HAP-1 (cell line): ENCODE data around the gene IL10RA.

ENCODE experiments used
- DNase-seq, 2 experiments: peaks; one replicate each; pipeline ENCODE4 v3.0.0-alpha.2; 2016 to 2020; ENCODE audit warnings: low spot score in 2 of 2
- H3K27me3 ChIP-seq: fragments of 250-450 bp; sonication (Bioruptor Pico); 2 replicates; pipeline ENCODE4 v1.5.1; 2020; ENCODE audit warnings: low read depth, mild to moderate bottlenecking, moderate library complexity
- H3K36me3 ChIP-seq: fragments of 250-450 bp; sonication (Bioruptor Pico); replicated peaks from 2 replicates; pipeline ENCODE4 v1.5.1; 2020; ENCODE audit warnings: mild to moderate bottlenecking
- H3K4me1 ChIP-seq: fragments of 250-450 bp; sonication (Bioruptor Pico); 2 replicates; pipeline ENCODE4 v1.5.1; 2020; ENCODE audit warnings: mild to moderate bottlenecking
- H3K4me3 ChIP-seq: fragments of 250-450 bp; sonication (Bioruptor Pico); 2 replicates; pipeline ENCODE4 v1.5.1; 2020; ENCODE audit warnings: mild to moderate bottlenecking, moderate library complexity
- H3K9me3 ChIP-seq: fragments of 250-450 bp; sonication (Bioruptor Pico); 2 replicates; pipeline ENCODE4 v1.5.1; 2020; ENCODE audit warnings: mild to moderate bottlenecking, moderate library complexity
- in situ Hi-C: fragments of 300-500 bp; cut with MboI; formaldehyde crosslinking; loops from 3 replicates; pipeline ENCODE4 v1.14.3; 2020; ENCODE audit warnings: low sequenced_read_pairs, inconsistent platforms, mixed read lengths

The IL10RA gene

DNA sequence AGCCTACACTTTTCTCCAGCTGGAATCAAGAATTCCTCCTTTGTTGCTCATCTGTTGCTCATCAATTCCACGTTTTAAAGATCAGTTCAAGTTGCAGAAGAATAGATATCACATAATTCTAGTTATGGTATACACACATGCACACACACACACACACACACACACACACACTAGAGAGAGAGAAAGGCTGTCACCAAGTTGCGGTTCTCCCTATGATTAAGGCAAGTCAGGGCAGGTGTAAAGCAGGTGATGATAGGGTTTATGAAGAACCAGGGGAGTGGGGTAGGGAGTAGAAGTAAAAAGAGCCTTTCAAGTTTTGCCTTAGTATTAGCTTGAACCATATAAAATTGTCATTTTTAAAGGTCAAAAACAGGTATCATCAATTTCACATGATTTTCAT, 59.0 kb downstream of the IL10RA start:
- no peak for DNase-seq
- H3K9me3 ChIP-seq, result no peaks in the 10 kb centered on the region
- H3K36me3 ChIP-seq, result no peaks in the 10 kb centered on the region
- H3K4me3 ChIP-seq, result no peak overlapping the region
- peaks cover 29% of the 10 kb centered on the region for H3K27me3 ChIP-seq
- in situ Hi-C loops, result no loop called here
- H3K4me1 ChIP-seq, result no peaks in the 10 kb centered on the region

DNA sequence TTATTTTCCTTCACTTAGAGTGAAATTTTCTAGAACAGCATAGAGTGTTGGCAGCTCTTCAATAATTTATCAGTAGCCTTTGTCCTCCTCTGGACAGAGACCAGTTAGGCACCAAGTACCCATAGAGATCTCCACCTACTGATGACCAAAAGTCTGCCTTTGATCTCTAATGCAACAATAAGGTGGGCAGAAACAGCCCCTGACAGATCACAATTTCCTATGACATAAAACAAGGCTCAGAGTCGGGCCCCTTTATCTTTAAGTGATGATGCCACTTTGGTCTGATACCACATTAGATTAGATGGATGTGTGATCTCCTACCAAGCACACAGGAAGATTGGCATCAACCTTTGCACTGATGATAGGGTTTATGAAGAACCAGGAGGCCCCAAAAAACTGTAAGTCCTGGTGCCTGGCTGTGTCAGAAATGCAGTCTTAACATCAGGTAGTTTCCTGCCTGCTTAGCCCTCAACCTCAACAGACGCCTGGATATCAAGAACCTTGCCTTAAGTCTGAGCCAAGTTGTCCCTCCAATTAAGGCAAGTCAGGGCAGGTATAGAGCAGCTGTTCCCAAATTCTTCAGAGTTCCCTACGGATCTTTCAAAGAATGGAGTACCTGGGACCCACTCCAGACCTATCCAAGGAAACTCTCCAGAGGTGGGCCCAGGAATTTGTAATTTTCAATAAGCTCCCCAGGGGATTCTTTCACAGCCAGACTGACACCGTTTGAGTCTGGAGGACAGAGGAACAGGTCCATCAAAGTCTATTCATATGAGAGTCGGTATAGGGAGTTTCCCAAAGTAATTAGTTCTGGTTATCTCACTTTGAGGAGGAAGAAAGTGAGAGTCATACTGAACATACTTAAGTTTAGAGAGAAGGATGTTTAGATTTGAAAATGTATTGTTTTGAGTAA, 60.1 kb downstream of the IL10RA start:
- Histone ChIP-seq H3K4me3 (no peak overlapping the region), H3K4me1 (no peaks in the 10 kb centered on the region), H3K27me3 (peaks cover 29% of the 10 kb centered on the region), H3K36me3 (no peaks in the 10 kb centered on the region), H3K9me3 (no peaks in the 10 kb centered on the region)
- in situ Hi-C loops, result no loop called here
- no peak for DNase-seq

DNA sequence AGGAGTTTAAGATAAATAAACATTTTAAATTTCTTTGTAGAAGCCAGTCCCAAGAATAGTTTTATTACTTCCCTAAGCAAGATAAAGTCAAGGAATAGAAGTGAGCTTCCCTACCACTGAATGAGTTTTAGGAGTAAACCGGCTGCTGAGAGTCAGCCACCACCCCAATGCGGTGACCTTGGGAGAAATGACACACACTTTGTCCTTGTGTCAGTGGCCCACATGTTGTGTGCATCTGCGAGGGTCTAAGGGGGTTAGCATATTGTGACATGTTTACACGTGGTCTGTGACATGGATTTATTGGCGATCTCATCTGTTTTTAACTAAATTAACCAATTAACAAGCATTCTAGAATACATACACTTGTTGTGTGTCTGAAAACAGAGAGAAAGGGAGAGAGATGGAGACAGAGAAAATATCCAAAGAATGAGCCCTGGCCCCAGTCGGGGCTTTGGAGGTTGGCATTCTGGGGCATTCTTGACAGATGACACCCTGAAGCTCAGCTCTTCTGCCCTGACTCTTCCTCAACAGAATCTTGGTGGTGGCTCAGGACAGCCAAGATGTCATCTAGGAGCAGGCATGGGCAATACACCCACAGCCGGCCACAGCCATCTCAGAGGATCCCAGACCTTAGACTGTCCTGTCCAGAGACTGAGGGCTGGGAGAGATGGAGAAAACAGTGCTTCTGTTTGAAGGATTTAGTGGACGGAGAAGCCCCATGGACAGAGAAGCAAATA, 60.9 kb downstream of the IL10RA start:
- no peaks in the 10 kb centered on the region for H3K36me3 ChIP-seq
- H3K4me3 ChIP-seq, result no peak overlapping the region
- H3K4me1 ChIP-seq, result no peaks in the 10 kb centered on the region
- in situ Hi-C loops, result no loop called here
- H3K27me3 ChIP-seq, result peaks cover 29% of the 10 kb centered on the region
- no peak for DNase-seq
- no peaks in the 10 kb centered on the region for H3K9me3 ChIP-seq

DNA sequence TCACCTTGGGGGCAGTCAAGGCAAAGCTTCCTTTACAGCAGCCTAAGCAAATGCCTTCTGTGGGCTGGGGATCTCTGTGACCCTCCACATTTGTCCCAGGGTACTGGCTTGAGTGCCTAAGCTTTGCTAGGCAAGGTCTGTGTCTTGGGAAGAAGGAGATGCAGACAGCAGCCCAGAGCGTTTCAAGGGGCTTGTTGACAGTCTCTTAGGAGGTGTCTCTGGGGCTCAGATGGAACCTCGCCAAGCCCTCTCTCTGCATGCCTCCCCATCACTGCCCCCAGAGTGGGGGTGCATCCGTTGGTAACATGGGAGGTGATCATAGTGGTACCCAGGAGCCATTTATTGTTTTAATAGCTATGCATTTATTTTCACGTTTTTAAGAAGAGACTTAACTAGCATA, 61.6 kb downstream of the IL10RA start:
- no peak for DNase-seq
- no peak overlapping the region for H3K4me3 ChIP-seq
- no peaks in the 10 kb centered on the region for H3K4me1 ChIP-seq
- H3K36me3 ChIP-seq, result no peaks in the 10 kb centered on the region
- peaks cover 29% of the 10 kb centered on the region for H3K27me3 ChIP-seq
- no peaks in the 10 kb centered on the region for H3K9me3 ChIP-seq
- in situ Hi-C loops, result no loop called here

DNA sequence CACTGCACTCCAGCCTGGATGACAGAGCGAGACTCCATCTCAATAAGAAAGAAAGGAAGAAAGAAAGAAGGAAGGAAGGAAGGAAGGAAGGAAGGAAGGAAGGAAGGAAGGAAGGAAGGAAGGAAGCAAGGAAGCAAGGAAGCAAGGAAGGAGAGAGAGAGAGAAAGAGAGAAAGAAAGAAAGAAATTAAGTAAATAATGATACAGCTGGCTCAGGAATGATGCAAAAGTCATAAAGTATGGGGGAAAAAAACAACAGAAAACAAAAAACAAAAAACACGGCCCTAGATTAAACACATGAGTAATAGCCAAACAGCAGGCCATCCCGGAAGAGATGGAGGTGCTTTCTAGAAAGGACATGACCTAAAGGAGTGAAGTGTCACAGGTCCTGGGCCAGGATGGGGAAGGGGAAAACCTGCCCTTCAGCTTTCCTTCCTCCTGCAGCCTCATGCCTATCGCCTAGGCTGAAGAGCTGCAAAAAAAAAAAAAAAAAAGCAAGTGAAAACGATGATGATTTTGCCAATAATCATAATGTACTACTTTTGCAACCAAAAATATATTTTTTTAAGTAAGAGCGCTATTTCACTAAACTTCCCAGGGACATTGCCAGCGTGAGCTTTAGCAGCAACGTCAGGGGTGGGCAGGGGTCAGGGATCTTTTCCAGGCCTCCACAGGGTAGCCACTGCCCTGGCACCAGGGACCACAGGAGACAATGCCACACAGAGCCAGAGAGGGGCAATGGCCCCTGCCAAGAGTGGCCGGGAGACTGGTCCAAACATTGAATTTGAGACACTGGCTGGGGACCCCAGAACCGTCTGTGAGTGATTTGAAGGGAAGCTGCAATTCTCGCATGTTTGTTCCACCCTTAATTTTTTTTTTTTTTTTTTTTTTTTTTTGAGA, 62.5 kb downstream of the IL10RA start:
- H3K9me3 ChIP-seq, result no peaks in the 10 kb centered on the region
- no peaks in the 10 kb centered on the region for H3K36me3 ChIP-seq
- no peak overlapping the region for H3K4me3 ChIP-seq
- H3K4me1 ChIP-seq, result no peaks in the 10 kb centered on the region
- in situ Hi-C loops, result no loop called here
- DNase-seq, result no peak
- peaks cover 24% of the 10 kb centered on the region for H3K27me3 ChIP-seq

DNA sequence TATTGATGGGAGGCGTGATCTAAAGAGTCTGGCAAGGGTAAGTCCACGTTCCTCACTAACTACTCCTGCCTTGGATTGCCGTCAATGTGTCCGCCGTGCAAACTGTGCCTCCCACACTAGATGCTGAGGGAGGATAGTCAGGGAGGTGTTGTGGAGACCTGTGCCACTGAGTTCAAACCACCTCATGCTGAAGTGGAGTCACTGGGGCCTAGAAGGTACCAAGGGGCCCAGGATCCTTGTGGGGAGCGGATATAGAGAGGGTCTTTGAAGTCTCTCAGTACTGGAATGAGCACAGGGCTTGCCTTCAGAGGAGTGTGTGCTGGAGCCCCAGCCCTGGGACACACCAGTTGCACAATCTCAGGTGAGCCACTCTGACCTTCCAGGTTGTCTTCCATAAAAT, 63.6 kb downstream of the IL10RA start:
- Histone ChIP-seq H3K4me1 (no peaks in the 10 kb centered on the region), H3K9me3 (no peaks in the 10 kb centered on the region), H3K27me3 (peaks cover 18% of the 10 kb centered on the region), H3K4me3 (no peak overlapping the region), H3K36me3 (no peaks in the 10 kb centered on the region)
- in situ Hi-C loops, result loop anchor here (10.0 kb wide), 1 partner anchor 245 kb away; no protein-coding TSS in a partner anchor
- DNase-seq, result no peak

DNA sequence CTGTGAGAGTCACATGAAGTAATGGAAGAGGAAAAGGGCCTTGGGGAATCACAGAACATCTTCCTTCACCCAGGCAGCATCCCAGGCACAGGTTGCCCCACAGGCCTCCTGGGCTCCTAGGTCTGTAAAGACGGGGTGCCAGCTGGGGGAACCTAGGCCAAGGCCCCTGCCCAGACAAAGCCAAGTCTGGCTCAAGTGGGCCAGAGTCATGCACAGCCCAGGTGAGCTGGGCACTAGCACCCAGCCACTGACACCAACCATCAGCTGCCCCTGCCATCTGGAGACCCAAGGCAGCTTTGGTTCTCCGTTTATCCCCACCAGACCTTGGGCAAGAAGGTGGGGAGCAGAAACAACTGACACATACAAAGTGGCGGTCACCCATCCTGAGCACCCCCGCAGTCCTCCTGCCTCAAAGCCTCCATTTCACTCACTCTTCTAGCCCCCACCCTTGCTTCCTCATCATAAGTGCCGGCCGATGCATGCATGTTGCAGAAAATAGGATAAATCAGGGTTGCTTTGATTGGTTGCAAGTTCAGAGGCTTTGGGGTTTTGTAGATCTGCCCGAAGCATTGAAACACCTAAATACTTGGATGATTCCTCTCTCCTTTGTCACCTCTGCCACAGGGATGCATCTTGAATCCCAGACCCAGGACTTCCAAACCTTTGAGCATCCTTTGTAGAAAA, 64.2 kb downstream of the IL10RA start:
- DNase-seq, result no peak
- H3K4me3 ChIP-seq, result no peak overlapping the region
- H3K27me3 ChIP-seq, result peaks cover 12% of the 10 kb centered on the region
- H3K9me3 ChIP-seq, result no peaks in the 10 kb centered on the region
- no peaks in the 10 kb centered on the region for H3K36me3 ChIP-seq
- H3K4me1 ChIP-seq, result no peaks in the 10 kb centered on the region
- in situ Hi-C loops, result loop anchor here (10.0 kb wide), 1 partner anchor 246 kb away; no protein-coding TSS in a partner anchor
